Heart left ventricle (tissue), 16 donors: ENCODE measurements around the gene SYCP3. TPM values are rescaled to one million over a fixed set of nuclear protein-coding genes. Genes with fewer than 3 reads are reported as not detected.
A peak's percentile ranks its signal among the peaks of the same experiment; 100 is the strongest.

Source experiments
- ATAC-seq, 4 donors: fragments of 200-7000 bp; cut with Tn5 transposase; one replicate each; pipeline ENCODE4 v1.9.1; 2020 to 2022; ENCODE audit warnings: moderate library complexity in 4 of 4, mild to moderate bottlenecking in 3 of 4, moderate number of reproducible peaks in 1 of 4
- DNase-seq, 5 donors: peaks; one replicate each; pipeline ENCODE4 v3.0.0-alpha.2; 2020
- H3K27ac ChIP-seq, 12 donors: fragments of 200-600 bp; sonication (generic) in 4 of 12; one replicate each; pipeline versions ENCODE4 v1.5.0 to v1.8.0; 2016 to 2022; ENCODE audit warnings: mild to moderate bottlenecking in 2 of 12
- H3K27me3 ChIP-seq, 9 donors: fragments of 200-600 bp; sonication (generic) in 2 of 9; one replicate each; pipeline versions ENCODE4 v1.5.1 to v1.8.0; 2016 to 2022; ENCODE audit warnings: mild to moderate bottlenecking in 3 of 9
- H3K36me3 ChIP-seq, 9 donors: fragments of 200-600 bp; sonication (generic) in 2 of 9; one replicate each; pipeline versions ENCODE4 v1.5.0 to v1.8.0; 2018 to 2022; ENCODE audit warnings: mild to moderate bottlenecking in 2 of 9
- H3K4me1 ChIP-seq, 12 donors: fragments of 200-600 bp; sonication (generic) in 4 of 12; one replicate each; pipeline versions ENCODE4 v1.5.0 to v1.8.0; 2016 to 2022; ENCODE audit warnings: mild to moderate bottlenecking in 3 of 12
- H3K4me3 ChIP-seq, 12 donors: fragments of 200-600 bp; sonication (generic) in 4 of 12; one replicate each; pipeline versions ENCODE4 v1.5.0 to v1.8.0; 2017 to 2022; ENCODE audit warnings: mild to moderate bottlenecking in 9 of 12, moderate library complexity in 4 of 12
- H3K9me3 ChIP-seq, 12 donors: fragments of 200-600 bp; sonication (generic) in 4 of 12; one replicate each; pipeline versions ENCODE4 v1.5.0 to v1.8.0; 2016 to 2022; ENCODE audit warnings: mild to moderate bottlenecking in 1 of 12
- POLR2A ChIP-seq, 2 donors: fragments of 450-650 bp; IDR thresholded peaks; one replicate each; pipeline ENCODE4 v1.6.1; 2017; ENCODE audit warnings: antibody characterized with exemption in 2 of 2, mild to moderate bottlenecking in 2 of 2, moderate library complexity in 2 of 2
- WGBS, 4 donors: extraction: QIAGEN DNeasy Blood & Tissue Kit in 2 of 4; methylation state at CpG; one replicate each; pipeline versions ENCODE4 v1.1.5 to v1.1.7; 2013 to 2018; 5-methylcytosine and 5-hydroxymethylcytosine counted together
- intact Hi-C, 10 donors: fragments of 100-400 bp; cut with DNase I; formaldehyde crosslinking; loops; one replicate each; pipeline versions ENCODE4 v1.11.1 to v1.14.2; 2022
- polyA plus RNA-seq, 2 donors: library from polyadenylated mRNA; stranded (reverse); fragments of 200-250 nt; gene quantifications; one replicate each; pipeline ENCODE4 v1.2.3, GENCODE V29; 2013
- total RNA-seq, 9 donors: library from RNA; depleted of rRNA in 2 of 9; stranded (reverse); fragments of >200 nt in 2 of 9; fragmentation: NEBNext Ultra II Directional in 3 of 9; extraction: Animal tissue kit (Norgen Biotek cat#: 25700) in 3 of 9; gene quantifications; one replicate each; pipeline versions ENCODE4 v1.1.0 to v1.2.4, GENCODE V29; 2016 to 2023
- TF ChIP-seq, protein P1 (sequence below), 12 donors: fragments of 200-600 bp; sonication (generic) in 4 of 12; IDR thresholded peaks; one replicate each; pipeline versions ENCODE4 v1.5.0 to v1.8.0; 2018 to 2022; ENCODE audit warnings: antibody characterized with exemption in 12 of 12, mild to moderate bottlenecking in 5 of 12
- donor health status: ischemic (EF 13 %, LVEDD 7.1; RV severe dilation, severe dysfunction).
- donor health status: healthy with polysubstance abuse.
- donor health status: DM: no; HTN: yes; CAD: no.
- donor health status: DM: no; HTN: no; CAD: no.
- donor health status: ischemic (EF 25% LVEDD 6.9; RV normal size, moderate dysfunction).
- donor health status: ischemic (EF 25% LVEDD 5.7; RV mildly dilated, moderate dysfunction).
- donor health status: healthy.
- donor health status: DM: yes; HTN: yes; CAD: no.
- donor health status: ischemic (EF 35%, LVEDD 5.7; RV mildly dilated, moderate dysfunction).
- donor health status: nonischemic (EF 11% LVEDD 7.7; RV severe dilation, severe dysfunction).
- donor health status: DM: yes; HTN: yes; CAD: no.
- donor health status: PGD.
- donor health status: ischemic (EF 29% LVEDD 5.4; RV normal size, mild dysfunction).
- donor health status: nonischemic (EF 23%, LVEDD 6.1; RV moderate dilation, normal function).

SYCP3 gene
- total and polyA plus RNA-seq, 11 donors: 0.04 TPM; not detected in 10

DNA sequence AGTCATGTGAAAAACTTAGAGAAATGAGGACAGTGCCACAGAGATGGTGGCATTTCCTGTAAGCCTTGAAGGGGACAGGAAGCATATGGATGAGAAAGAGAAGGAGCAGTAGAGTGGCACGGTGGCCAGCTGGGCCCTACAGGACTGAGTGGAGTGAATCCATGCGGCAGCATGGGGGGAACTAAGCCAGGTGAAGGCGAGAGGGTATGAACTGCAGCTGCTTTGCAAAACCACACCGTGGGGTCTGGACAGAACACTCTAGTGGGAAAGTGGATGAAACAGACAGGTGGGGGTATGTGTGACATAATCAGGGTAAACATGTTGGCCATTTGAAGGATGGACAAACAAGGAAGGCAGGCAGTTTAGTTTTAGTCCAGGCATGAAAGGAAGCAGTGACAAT lies 10.4 kb upstream of the SYCP3 start:
- Histone ChIP-seq H3K36me3 (peaks cover 0 to 100% (median 92%) of the 10 kb centered on the region in 9 donors), H3K4me1 (peaks cover 0 to 7% (median 0%) of the 10 kb centered on the region in 12 donors), H3K27me3 (no peaks in the 10 kb centered on the region), H3K4me3 (no peak overlapping the region), H3K9me3 (no peaks in the 10 kb centered on the region), H3K27ac (no peak overlapping the region)
- TF ChIP-seq POLR2A (IDR thresholded peaks at IDR 0.05): no peak
- TF ChIP-seq, protein P1, sequence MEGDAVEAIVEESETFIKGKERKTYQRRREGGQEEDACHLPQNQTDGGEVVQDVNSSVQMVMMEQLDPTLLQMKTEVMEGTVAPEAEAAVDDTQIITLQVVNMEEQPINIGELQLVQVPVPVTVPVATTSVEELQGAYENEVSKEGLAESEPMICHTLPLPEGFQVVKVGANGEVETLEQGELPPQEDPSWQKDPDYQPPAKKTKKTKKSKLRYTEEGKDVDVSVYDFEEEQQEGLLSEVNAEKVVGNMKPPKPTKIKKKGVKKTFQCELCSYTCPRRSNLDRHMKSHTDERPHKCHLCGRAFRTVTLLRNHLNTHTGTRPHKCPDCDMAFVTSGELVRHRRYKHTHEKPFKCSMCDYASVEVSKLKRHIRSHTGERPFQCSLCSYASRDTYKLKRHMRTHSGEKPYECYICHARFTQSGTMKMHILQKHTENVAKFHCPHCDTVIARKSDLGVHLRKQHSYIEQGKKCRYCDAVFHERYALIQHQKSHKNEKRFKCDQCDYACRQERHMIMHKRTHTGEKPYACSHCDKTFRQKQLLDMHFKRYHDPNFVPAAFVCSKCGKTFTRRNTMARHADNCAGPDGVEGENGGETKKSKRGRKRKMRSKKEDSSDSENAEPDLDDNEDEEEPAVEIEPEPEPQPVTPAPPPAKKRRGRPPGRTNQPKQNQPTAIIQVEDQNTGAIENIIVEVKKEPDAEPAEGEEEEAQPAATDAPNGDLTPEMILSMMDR (IDR thresholded peaks at IDR 0.05): no peak
- ATAC-seq: peak in 3 of 4 donors; percentile 16 to 49 (median 18)
- 81 to 89% (median 87%) methylated on average over 4 of the region's 4 CpGs for WGBS, 4 donors
- DNase-seq: peak in 1 of 5 donors; percentile 25
- intact Hi-C loops: loop anchor here in 3 of 10 donors (10.0 kb wide), 4 partner anchors 75 to 345 kb away; partner anchors contain the start of gene ARL1 (in 1 of the 3)

GRCh38 chr12:101748907-101749306 lies 9.6 kb upstream of the SYCP3 start:
- H3K4me1 ChIP-seq: peaks cover 0 to 7% (median 0%) of the 10 kb centered on the region in 12 donors
- intact Hi-C loops: loop anchor here in 1 of 10 donors (10.0 kb wide), 1 partner anchor 254 kb away; no protein-coding TSS in a partner anchor
- DNase-seq (no peak), ATAC-seq (no peak)
- H3K36me3 ChIP-seq: peaks cover 0 to 100% (median 95%) of the 10 kb centered on the region in 9 donors
- no peak overlapping the region for H3K4me3 ChIP-seq
- no peak overlapping the region for H3K27ac ChIP-seq
- WGBS, 4 donors: 89 to 98% (median 93%) methylated on average over 1 of the region's 1 CpG
- TF ChIP-seq, protein P1 (IDR thresholded peaks at IDR 0.05): no peak
- no peaks in the 10 kb centered on the region for H3K27me3 ChIP-seq
- H3K9me3 ChIP-seq: no peaks in the 10 kb centered on the region

DNA sequence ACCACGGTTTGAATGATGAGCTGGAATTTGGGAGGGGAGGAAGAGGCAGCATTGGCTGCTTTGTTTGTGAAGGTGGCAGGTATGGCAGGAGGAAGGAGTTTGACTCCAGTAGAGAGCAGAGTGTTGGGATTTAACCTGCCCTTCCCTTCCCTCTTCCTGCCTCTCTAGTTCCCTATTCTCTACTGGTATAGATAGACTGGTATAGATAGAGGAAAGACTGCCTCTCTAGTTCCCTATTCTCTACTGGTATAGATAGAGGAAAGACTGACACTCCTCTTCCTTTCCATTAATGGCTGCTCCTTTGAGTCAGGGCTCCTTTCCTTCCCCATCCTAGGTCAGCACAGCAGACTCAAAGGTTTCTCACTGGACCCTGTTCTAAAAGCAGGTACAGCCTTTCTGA lies 8.4 kb upstream of the SYCP3 start:
- H3K27me3 ChIP-seq: no peaks in the 10 kb centered on the region
- H3K4me1 ChIP-seq: peaks cover 0 to 7% (median 0%) of the 10 kb centered on the region in 12 donors
- intact Hi-C loops: loop anchor here in 1 of 10 donors (10.0 kb wide), 1 partner anchor 253 kb away; no protein-coding TSS in a partner anchor
- no peak overlapping the region for H3K4me3 ChIP-seq
- 75 to 88% (median 85%) methylated on average over 1 of the region's 1 CpG for WGBS, 4 donors
- DNase-seq: no peak
- no peaks in the 10 kb centered on the region for H3K9me3 ChIP-seq
- TF ChIP-seq, protein P1 (IDR thresholded peaks at IDR 0.05): no peak
- TF ChIP-seq POLR2A (IDR thresholded peaks at IDR 0.05): no peak
- H3K36me3 ChIP-seq: peaks cover 0 to 100% (median 95%) of the 10 kb centered on the region in 9 donors
- peak in 1 of 4 donors; percentile 15 for ATAC-seq
- no peak overlapping the region for H3K27ac ChIP-seq

DNA sequence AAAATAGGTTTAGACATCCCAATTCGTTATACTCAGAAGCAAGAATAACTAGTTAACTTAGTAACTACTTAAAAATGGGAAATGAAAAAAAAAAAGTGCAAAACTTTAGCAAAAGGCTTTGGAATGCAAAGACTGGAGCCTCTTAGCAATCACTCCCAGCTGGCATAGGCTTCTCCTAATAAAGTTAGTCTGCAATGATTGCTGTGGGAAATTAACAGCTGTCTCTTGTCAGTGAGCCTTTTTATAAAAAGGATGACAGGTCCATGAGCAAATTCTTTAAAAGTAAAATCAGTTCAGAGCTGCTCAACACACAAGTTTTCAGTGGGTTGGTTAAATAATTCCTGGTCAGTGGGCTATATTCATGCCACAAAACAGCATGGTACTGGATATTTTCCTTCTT lies 7.4 kb upstream of the SYCP3 start:
- Histone ChIP-seq H3K4me1 (peaks cover 0 to 7% (median 0%) of the 10 kb centered on the region in 12 donors), H3K36me3 (peaks cover 0 to 98% (median 94%) of the 10 kb centered on the region in 9 donors), H3K27ac (no peak overlapping the region), H3K9me3 (no peaks in the 10 kb centered on the region), H3K4me3 (no peak overlapping the region), H3K27me3 (no peaks in the 10 kb centered on the region)
- intact Hi-C loops: loop anchor here in 1 of 10 donors (10.0 kb wide), 1 partner anchor 252 kb away; no protein-coding TSS in a partner anchor
- TF ChIP-seq, protein P1 (IDR thresholded peaks at IDR 0.05): no peak
- TF ChIP-seq POLR2A (IDR thresholded peaks at IDR 0.05): no peak
- DNase-seq (no peak), ATAC-seq (no peak)
- 79 to 85% (median 83%) methylated on average over 1 of the region's 1 CpG for WGBS, 4 donors
